LNCaP clone FGC (cell line): ENCODE data around the gene KRT86.
"Not testable (repeated sequence)": the region's sequence is repeated elsewhere in the genome, so short reads cannot be mapped to it uniquely, and the experiment has no call there.

Experiments
- DNase-seq: peaks from one replicate; pipeline ENCODE4 v3.0.0-alpha.2; 2011; ENCODE audit warnings: low read depth
- H3K4me3 ChIP-seq: 2 replicates; pipeline ENCODE4 v1.5.1; 2011; ENCODE audit warnings: mild to moderate bottlenecking, low read depth, low read length, control low read depth
- TF ChIP-seq, protein P1 (sequence below): IDR thresholded peaks from 2 replicates; pipeline ENCODE4 v1.5.1; 2012; ENCODE audit warnings: mild to moderate bottlenecking; ENCODE audit not compliant: control insufficient read depth, insufficient read depth; ENCODE audit errors: extremely low read depth

KRT86 gene

DNA sequence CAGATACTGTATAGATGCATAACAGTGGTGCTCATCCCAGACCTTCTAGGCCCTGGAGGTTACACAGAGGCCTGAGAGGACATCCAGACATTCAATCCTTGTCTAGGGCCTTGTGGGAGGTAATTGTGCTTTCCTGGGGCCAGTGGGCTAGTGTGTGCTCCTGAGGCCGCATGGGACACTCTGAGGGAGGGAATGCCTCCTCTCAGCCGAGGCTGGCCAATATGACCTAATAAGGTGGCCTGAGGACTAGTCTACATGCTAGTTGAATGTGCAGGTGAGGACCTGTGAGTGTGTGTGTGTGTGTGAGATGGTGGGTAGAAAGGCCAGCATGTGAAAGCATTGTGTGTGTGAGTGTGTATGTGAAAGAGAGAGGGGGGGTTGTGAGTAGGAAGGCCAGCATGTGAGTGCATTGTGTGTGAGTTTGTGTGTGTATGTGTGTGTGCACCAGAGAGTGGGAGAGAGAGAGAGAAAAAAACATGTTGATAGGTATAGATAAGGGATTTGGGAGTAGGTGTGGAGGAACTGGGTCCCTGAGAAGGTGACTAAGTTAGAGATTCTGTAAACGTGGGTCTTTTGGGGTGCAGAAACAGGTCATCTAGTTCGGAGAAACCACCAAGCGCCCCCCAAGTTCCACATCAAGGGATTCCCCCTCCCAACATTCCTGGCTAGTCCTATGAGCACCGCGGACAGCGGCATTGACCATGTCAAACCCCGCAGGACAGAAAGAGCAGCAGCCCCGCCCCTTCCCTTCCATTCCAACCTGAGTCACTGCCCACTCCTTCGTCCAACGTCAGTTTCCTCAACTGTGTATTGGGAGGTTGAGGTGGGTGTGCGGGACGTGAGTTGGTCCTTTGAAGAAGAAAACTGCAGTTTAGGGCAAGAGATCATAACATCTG, 26.6 kb downstream of the KRT86 start:
- H3K4me3 ChIP-seq, result no peak overlapping the region
- TF ChIP-seq, protein P1, sequence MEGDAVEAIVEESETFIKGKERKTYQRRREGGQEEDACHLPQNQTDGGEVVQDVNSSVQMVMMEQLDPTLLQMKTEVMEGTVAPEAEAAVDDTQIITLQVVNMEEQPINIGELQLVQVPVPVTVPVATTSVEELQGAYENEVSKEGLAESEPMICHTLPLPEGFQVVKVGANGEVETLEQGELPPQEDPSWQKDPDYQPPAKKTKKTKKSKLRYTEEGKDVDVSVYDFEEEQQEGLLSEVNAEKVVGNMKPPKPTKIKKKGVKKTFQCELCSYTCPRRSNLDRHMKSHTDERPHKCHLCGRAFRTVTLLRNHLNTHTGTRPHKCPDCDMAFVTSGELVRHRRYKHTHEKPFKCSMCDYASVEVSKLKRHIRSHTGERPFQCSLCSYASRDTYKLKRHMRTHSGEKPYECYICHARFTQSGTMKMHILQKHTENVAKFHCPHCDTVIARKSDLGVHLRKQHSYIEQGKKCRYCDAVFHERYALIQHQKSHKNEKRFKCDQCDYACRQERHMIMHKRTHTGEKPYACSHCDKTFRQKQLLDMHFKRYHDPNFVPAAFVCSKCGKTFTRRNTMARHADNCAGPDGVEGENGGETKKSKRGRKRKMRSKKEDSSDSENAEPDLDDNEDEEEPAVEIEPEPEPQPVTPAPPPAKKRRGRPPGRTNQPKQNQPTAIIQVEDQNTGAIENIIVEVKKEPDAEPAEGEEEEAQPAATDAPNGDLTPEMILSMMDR, result no peak
- no peak for DNase-seq

DNA sequence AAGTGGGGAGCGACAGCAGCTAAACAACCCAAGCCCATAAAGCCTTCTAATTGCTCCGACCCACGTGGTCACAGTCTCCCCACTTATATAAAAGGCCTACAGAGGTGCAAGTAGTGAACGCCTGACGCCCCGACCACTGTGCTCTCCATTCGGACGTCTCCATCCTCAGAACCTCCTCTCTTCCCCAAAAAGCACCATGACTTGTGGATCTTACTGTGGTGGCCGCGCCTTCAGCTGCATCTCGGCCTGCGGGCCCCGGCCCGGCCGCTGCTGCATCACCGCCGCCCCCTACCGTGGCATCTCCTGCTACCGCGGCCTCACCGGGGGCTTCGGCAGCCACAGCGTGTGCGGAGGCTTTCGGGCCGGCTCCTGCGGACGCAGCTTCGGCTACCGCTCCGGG, 27.3 kb downstream of the KRT86 start:
- not testable (repeated sequence) for DNase-seq, H3K4me3 ChIP-seq

DNA sequence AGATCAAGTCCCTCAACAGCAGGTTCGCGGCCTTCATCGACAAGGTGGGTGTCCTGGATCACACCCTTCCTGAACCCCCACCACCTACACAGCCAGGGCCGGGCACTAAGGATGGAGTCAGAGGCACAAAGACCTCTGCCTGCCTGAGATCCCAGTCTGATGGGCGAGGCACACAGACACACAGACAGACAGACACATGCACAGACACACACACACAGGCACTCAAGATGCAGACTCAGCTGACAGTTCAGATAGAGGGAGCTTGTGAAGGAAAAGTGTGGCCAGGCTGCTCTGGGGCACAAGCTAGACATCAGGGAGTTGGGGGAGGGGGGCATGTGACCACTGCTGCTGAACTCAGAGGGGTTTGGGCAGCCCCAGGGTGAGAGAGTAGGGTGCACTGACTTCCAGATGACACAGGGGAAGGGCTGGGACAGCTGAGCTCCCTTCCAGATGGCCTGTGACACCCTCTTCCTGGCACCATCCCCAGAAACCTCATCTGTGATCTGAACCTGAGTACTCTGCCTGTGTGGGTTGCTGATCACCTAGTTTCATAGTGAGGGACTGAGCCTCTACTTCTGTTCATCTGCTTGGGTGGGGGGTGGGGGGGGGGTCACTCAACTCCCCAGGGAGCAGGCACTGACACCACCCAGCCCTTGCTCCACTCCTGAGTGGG, 27.9 kb downstream of the KRT86 start:
- not testable (repeated sequence) for DNase-seq, H3K4me3 ChIP-seq

DNA sequence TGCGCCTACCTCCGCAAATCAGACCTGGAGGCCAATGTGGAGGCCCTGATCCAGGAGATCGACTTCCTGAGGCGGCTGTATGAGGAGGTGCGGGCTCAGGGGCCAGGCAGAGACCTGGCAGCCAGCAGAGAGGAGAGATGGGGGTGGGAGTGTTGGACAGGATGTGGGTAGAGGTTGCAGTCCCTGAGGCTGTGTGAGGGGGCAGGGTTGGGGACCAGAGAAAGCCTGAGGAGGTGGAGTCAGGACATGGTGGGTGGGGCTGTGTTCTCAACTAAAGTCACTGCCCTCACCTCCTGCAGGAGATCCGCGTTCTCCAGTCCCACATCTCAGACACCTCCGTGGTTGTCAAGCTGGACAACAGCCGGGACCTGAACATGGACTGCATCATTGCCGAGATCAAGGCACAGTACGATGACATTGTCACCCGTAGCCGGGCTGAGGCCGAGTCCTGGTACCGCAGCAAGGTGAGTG, 30.5 kb downstream of the KRT86 start:
- not testable (repeated sequence) for DNase-seq

DNA sequence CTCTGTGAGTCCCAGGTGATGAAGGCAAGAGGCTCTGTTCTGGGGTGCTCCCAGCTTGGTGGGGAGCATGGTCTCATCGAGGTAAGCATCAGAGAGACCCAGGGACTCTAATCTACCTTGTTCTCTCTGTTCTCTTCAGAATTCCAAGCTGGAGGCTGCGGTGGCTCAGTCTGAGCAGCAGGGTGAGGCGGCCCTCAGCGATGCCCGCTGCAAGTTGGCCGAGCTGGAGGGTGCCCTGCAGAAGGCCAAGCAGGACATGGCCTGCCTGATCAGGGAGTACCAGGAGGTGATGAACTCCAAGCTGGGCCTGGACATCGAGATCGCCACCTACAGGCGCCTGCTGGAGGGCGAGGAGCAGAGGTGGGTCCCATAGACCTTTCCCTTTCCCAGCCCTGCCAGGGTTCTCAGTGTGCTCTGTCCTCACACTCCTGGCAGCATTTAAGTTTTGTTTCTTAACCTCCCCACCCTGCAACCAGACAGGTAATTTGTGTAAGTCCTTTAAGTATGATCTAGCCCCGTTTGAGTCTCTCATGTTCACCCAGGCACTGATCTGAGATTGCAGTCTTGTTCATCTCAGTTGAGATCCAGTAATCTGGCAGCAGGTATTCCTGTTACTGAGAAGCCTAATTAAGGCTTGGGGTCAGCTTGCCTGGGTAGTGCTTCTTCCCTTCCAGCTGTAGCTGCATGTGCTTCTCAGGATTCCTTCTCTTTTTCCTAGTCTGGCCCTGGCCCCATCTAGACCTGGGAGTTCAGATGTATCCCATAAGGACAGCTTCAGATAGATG, 31.7 kb downstream of the KRT86 start:
- TF ChIP-seq, protein P1, result peak; percentile 6; the same call in 1 of the 2 replicates
- H3K4me3 ChIP-seq, result no peak overlapping the region
- DNase-seq, result no peak

More for the DNA sequence above, 30.5 kb downstream of the KRT86 start:
- not testable (repeated sequence) for H3K4me3 ChIP-seq

DNA sequence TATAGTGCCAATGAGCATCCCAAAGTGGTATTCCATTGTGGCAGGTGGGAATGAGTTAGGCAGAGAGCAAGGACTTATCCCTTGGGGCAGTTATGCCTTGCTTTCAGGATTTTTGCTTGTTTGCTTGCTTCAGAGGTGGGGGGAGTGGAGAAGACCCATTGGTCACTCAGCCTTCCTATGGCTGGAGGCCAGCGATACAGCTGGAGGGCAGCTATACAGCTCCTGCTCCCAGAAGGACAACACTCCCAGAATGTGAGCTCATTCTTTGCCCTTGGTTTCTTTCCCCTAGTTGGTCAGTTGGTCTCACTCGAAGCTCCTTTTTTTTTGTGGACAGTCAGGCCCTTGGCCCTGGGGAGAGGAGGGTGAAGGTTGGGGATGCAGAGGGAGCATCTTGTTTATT, 32.3 kb downstream of the KRT86 start:
- TF ChIP-seq, protein P1, result no peak
- H3K4me3 ChIP-seq, result no peak overlapping the region
- no peak for DNase-seq

DNA sequence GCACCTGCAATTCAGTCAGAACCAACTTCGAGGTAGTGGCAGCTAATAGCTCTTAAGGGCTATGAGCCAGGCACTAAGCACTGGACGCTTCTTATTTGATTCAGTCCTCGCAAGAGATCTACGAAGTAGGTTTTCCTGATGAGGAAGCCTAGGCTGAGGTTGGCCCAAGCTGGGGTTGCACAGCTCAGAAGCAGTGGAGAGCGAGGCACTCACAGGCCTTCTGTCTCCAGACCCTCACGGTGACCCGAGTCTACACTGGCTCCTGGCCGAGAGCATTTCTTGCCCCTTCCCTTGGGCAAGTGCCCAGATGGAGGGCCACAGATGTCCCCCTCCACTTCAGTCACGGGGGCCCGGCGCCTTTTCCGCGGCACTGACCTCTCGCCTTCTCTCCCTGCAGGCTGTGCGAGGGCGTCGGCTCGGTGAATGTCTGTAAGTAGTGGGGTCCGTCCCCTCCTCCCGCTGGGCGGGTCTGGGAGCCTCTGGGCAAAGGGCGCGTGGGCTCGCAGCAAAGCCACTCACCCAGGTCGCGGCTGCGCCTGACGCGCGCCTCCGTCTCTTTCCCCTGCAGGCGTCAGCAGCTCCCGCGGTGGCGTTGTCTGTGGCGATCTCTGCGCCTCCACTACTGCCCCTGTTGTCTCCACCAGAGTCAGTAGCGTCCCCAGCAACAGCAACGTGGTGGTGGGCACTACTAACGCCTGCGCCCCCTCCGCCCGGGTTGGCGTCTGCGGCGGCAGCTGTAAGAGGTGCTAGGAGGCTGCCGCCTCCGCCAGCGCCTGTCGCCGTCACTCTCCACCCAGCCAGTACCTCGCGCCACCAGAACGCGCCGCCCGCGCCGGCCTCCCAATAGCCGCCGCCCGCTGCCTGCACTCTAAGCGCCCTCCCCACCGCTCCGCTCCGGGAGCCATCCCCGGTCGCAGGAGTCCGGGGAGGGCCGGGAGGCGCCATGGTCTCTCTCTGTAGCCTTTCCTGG, 33.7 kb downstream of the KRT86 start:
- no peak for DNase-seq
- peak overlapping the region; percentile 23; the same call in 1 of the 2 replicates for H3K4me3 ChIP-seq
- TF ChIP-seq, protein P1, result no peak
